Measurements from ENCODE around the gene RFT1. TPM values are rescaled to one million over a fixed set of nuclear protein-coding genes. Genes with fewer than 3 reads are reported as not detected.

The RFT1 gene
- total RNA-seq, 4 donors from 2014 or later = 2.2 to 10.3 (median 8.5) TPM

DNA sequence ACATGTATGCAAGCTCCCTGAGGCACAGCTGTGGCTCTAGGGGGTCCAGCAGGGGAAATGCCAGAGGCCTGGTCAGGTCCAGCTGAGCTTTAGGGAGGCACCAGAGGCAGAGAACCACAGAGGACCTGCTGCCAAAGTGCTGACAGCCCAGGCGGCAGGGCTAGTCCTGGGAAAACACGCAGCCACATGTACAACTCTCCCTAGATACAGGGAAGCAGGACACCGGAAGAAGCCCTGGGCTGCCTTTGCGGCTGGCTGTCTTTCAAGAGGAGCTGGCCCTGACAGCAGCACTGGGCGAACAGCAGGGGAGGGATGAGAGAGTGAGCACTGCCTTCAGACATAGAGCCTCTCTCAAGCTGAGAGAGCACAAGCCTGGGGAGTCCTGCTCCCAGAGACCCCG, 40.7 kb downstream of the RFT1 start:
- Histone ChIP-seq H3K9me3 (no peaks in the 10 kb centered on the region), H3K36me3 (peaks cover 0 to 15% (median 6%) of the 10 kb centered on the region in 4 donors), H3K4me3 (no peak overlapping the region), H3K4me1 (no peaks in the 10 kb centered on the region), H3K27ac (no peak overlapping the region), H3K27me3 (no peaks in the 10 kb centered on the region)
- intact Hi-C loops (cut with DNase I; ENCODE audit: low total_unique reads) (no loop called here), in situ Hi-C loops (cut with MboI; ENCODE audit: low pct_ligation_motif_present in 1 of 4, low pct_unique_long_range_greater_than_20kb in 1 of 4, low sequenced_read_pairs in 3 of 4) (loop anchor here in 1 of 4 donors (25.0 kb wide), 1 partner anchor 252 kb away; the partner anchor contains the start of genes ITIH4 and MUSTN1)
- 81 to 97% methylated on average over 3 to 6 of the region's 6 CpGs for WGBS, 2 donors (ENCODE audit: low coverage in 1 of 2)
- no peak for DNase-seq
- no peak for TF ChIP-seq EP300 (IDR thresholded peaks at IDR 0.05; ENCODE audit: low read depth)
- no peak for TF ChIP-seq POLR2A (IDR thresholded peaks at IDR 0.05)
- TF ChIP-seq, protein P1, sequence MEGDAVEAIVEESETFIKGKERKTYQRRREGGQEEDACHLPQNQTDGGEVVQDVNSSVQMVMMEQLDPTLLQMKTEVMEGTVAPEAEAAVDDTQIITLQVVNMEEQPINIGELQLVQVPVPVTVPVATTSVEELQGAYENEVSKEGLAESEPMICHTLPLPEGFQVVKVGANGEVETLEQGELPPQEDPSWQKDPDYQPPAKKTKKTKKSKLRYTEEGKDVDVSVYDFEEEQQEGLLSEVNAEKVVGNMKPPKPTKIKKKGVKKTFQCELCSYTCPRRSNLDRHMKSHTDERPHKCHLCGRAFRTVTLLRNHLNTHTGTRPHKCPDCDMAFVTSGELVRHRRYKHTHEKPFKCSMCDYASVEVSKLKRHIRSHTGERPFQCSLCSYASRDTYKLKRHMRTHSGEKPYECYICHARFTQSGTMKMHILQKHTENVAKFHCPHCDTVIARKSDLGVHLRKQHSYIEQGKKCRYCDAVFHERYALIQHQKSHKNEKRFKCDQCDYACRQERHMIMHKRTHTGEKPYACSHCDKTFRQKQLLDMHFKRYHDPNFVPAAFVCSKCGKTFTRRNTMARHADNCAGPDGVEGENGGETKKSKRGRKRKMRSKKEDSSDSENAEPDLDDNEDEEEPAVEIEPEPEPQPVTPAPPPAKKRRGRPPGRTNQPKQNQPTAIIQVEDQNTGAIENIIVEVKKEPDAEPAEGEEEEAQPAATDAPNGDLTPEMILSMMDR (IDR thresholded peaks at IDR 0.05) = no peak
- no peak for TF ChIP-seq POLR2AphosphoS5 (IDR thresholded peaks at IDR 0.05)

DNA sequence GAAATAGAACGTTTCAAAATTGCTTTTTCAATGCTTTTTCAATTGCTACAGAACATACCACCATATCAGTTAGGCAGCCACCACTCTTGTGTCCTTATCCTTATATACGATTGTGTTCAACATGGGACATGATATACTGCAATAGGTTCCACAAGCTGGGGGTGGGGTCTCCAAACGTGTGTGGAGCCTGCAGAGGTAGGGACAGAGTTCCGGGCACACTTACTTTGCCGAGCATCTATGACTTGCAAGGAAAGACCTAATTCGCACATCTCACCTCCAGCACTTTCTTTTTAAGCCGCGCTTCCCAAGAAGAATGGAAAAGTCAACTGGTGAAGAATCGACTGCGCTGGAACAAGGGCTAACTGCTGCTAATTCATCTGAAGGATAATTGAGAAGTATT, 44.8 kb downstream of the RFT1 start:
- DNase-seq = no peak
- Histone ChIP-seq H3K9me3 (no peaks in the 10 kb centered on the region), H3K27me3 (no peaks in the 10 kb centered on the region), H3K4me1 (no peaks in the 10 kb centered on the region), H3K36me3 (no peaks in the 10 kb centered on the region), H3K27ac (no peak overlapping the region), H3K4me3 (no peak overlapping the region)
- intact Hi-C loops (cut with DNase I; ENCODE audit: low total_unique reads) = no loop called here
- in situ Hi-C loops (cut with MboI; ENCODE audit: low pct_ligation_motif_present in 1 of 4, low pct_unique_long_range_greater_than_20kb in 1 of 4, low sequenced_read_pairs in 3 of 4) = loop anchor here in 1 of 4 donors (25.0 kb wide), 1 partner anchor 248 kb away; the partner anchor contains the start of genes ITIH4 and MUSTN1
- TF ChIP-seq, protein P1 (IDR thresholded peaks at IDR 0.05) = no peak
- TF ChIP-seq POLR2AphosphoS5 (IDR thresholded peaks at IDR 0.05) (no peak), EP300 (IDR thresholded peaks at IDR 0.05; ENCODE audit: low read depth) (no peak), POLR2A (IDR thresholded peaks at IDR 0.05) (no peak)
- 89 to 94% methylated on average over 6 to 10 of the region's 10 CpGs for WGBS, 2 donors (ENCODE audit: low coverage in 1 of 2)

DNA sequence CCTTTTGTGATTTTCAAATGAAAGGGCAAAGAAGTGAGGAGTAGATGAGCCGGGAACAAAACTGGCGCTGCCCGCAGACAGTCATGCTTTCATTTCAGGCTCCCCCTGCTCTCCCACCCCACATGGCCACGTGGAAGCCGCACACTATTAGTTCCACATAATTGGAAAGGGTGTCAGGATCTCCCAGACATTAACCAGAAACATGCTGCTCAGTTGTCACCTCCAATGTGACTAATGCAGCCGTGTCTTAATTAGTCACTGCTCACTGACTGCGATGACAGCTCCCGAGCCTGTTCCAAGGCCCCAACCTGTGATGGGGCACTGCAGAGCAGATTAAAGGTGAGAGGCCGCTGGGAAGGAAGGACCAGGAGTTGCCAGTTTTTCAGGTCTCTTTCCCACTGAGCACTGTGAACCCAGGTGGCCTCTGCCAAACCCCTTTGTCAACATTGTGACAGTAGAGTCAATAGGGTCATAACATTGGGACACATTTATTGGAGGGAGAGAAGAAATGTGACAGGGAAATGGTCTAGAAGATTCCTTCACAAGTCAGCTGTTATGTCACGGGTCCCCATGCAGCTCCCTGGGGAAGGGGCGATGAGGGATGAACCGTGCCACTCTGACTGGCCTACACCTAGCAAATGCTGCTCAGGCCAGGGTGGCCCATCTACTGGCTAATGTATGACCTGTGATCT, 45.8 kb downstream of the RFT1 start:
- 77% methylated on average over 12 of the region's 12 CpGs; no CpG with 5 or more reads in 1 of the 2 donors for WGBS, 2 donors (ENCODE audit: low coverage in 1 of 2)
- Histone ChIP-seq H3K36me3 (no peaks in the 10 kb centered on the region), H3K4me3 (no peak overlapping the region), H3K27me3 (no peaks in the 10 kb centered on the region), H3K9me3 (no peaks in the 10 kb centered on the region), H3K4me1 (no peaks in the 10 kb centered on the region), H3K27ac (no peak overlapping the region)
- TF ChIP-seq POLR2AphosphoS5 (IDR thresholded peaks at IDR 0.05) (no peak), POLR2A (IDR thresholded peaks at IDR 0.05) (no peak), EP300 (IDR thresholded peaks at IDR 0.05; ENCODE audit: low read depth) (no peak)
- TF ChIP-seq, protein P1 (IDR thresholded peaks at IDR 0.05) = no peak
- DNase-seq = no peak
- intact Hi-C loops (cut with DNase I; ENCODE audit: low total_unique reads) = no loop called here
- in situ Hi-C loops (cut with MboI; ENCODE audit: low pct_ligation_motif_present in 1 of 4, low pct_unique_long_range_greater_than_20kb in 1 of 4, low sequenced_read_pairs in 3 of 4) = loop anchor here in 1 of 4 donors (25.0 kb wide), 1 partner anchor 247 kb away; the partner anchor contains the start of genes ITIH4 and MUSTN1

DNA sequence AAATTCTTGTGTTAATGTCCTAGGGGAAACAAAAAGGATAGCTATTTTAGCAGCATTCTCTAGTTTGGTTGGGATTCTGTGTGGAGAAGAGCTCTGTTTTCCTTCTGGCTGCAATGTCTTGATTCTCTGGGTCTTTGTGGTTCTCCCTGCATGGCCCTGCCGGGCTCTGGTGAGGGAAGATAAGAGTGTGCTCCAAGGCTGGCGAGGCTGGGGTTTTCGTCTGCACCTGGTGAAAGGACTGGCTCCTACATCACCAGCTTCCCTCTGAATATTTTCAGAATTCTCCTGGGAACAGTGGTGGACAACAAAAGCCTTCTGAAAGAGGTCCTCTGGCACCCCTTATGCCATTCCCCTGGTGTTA, 46.3 kb downstream of the RFT1 start:
- H3K27me3 ChIP-seq = no peaks in the 10 kb centered on the region
- DNase-seq = no peak
- H3K9me3 ChIP-seq = no peaks in the 10 kb centered on the region
- H3K36me3 ChIP-seq = no peaks in the 10 kb centered on the region
- 63 to 83% methylated on average over 1 to 3 of the region's 3 CpGs for WGBS, 2 donors (ENCODE audit: low coverage in 1 of 2)
- in situ Hi-C loops (cut with MboI; ENCODE audit: low pct_ligation_motif_present in 1 of 4, low pct_unique_long_range_greater_than_20kb in 1 of 4, low sequenced_read_pairs in 3 of 4) (loop anchor here in 1 of 4 donors (25.0 kb wide), 1 partner anchor 247 kb away; the partner anchor contains the start of genes ITIH4 and MUSTN1), intact Hi-C loops (cut with DNase I; ENCODE audit: low total_unique reads) (no loop called here)
- H3K4me1 ChIP-seq = no peaks in the 10 kb centered on the region
- no peak overlapping the region for H3K4me3 ChIP-seq
- H3K27ac ChIP-seq = no peak overlapping the region
- TF ChIP-seq POLR2AphosphoS5 (IDR thresholded peaks at IDR 0.05) = no peak
- no peak for TF ChIP-seq POLR2A (IDR thresholded peaks at IDR 0.05)
- TF ChIP-seq, protein P1 (IDR thresholded peaks at IDR 0.05) = no peak
- TF ChIP-seq EP300 (IDR thresholded peaks at IDR 0.05; ENCODE audit: low read depth) = no peak

All from transverse colon (tissue), 4 donors.